ENCODE measurements around the gene HSFX4. TPM values are rescaled to one million over a fixed set of nuclear protein-coding genes. Genes with fewer than 3 reads are reported as not detected.
"Not testable (repeated sequence)": the region's sequence is repeated elsewhere in the genome, so short reads cannot be mapped to it uniquely, and the experiment has no call there.

The HSFX4 gene
- total RNA-seq, 4 donors from 2014 or later, result not detected

- H3K27me3 ChIP-seq, ATAC-seq, H3K27ac ChIP-seq, H3K4me3 ChIP-seq, H3K9me3 ChIP-seq, H3K4me1 ChIP-seq: not testable (repeated sequence)
- 80% methylated on average over 1 of the region's 2 CpGs; no CpG with 5 or more reads in 1 of the 2 donors for WGBS, 2 donors (ENCODE audit: low coverage in 1 of 2)
- peaks cover 0 to 18% of the 10 kb centered on the region in 2 donors for H3K36me3 ChIP-seq
Measured at GRCh38 chrX:149932150-149932549, 2.8 kb downstream of the HSFX4 start.

- H3K9me3 ChIP-seq, H3K4me3 ChIP-seq, H3K27ac ChIP-seq, H3K4me1 ChIP-seq, ATAC-seq, H3K27me3 ChIP-seq: not testable (repeated sequence)
- H3K36me3 ChIP-seq, result peaks cover 0 to 18% of the 10 kb centered on the region in 2 donors
- no CpG with 5 or more reads among the region's 5 CpGs for WGBS, 2 donors (ENCODE audit: low coverage in 1 of 2)
Measured at GRCh38 chrX:149932970-149933369, 3.6 kb downstream of the HSFX4 start.

- H3K27me3 ChIP-seq, H3K27ac ChIP-seq, H3K4me3 ChIP-seq, H3K9me3 ChIP-seq, ATAC-seq, H3K4me1 ChIP-seq: not testable (repeated sequence)
- no CpG with 5 or more reads among the region's 21 CpGs for whole genome bisulfite sequencing, 2 donors (ENCODE audit: low coverage in 1 of 2)
- H3K36me3 ChIP-seq, result peaks cover 0 to 18% of the 10 kb centered on the region in 2 donors
Measured at GRCh38 chrX:149933547-149933946, 4.2 kb downstream of the HSFX4 start.

GRCh38 chrX:149937328-149937727 lies 8.0 kb downstream of the HSFX4 start:
- ATAC-seq, H3K9me3 ChIP-seq, H3K27me3 ChIP-seq: not testable (repeated sequence)
- WGBS, 2 donors (ENCODE audit: low coverage in 1 of 2), result 44% methylated on average over 3 of the region's 5 CpGs; no CpG with 5 or more reads in 1 of the 2 donors
- Histone ChIP-seq H3K36me3 (peaks cover 0 to 16% of the 10 kb centered on the region in 2 donors), H3K4me3 (peak overlapping the region; percentile 68 to 71), H3K4me1 (peaks cover 0 to 13% (median 4%) of the 10 kb centered on the region in 3 donors), H3K27ac (peak overlapping the region in 3 of 4 donors; percentile 92 to 98 (median 93))

GRCh38 chrX:149937871-149938426 lies 8.6 kb downstream of the HSFX4 start:
- no peak for ATAC-seq
- H3K27me3 ChIP-seq, result no peaks in the 10 kb centered on the region
- peaks cover 0 to 16% of the 10 kb centered on the region in 2 donors for H3K36me3 ChIP-seq
- no peak for TF ChIP-seq CTCF (IDR thresholded peaks at IDR 0.05)
- no peak for TF ChIP-seq POLR2AphosphoS5 (IDR thresholded peaks at IDR 0.05)
- no peak for TF ChIP-seq POLR2A (IDR thresholded peaks at IDR 0.05)
- TF ChIP-seq EP300 (IDR thresholded peaks at IDR 0.05), result no peak
- no peaks in the 10 kb centered on the region for H3K9me3 ChIP-seq
- H3K27ac ChIP-seq, result peak overlapping the region; percentile 84 to 98 (median 92)
- peaks cover 0 to 13% (median 4%) of the 10 kb centered on the region in 3 donors for H3K4me1 ChIP-seq
- H3K4me3 ChIP-seq, result peak overlapping the region; percentile 68 to 71
- 0% methylated on average over 4 of the region's 46 CpGs; no CpG with 5 or more reads in 1 of the 2 donors for WGBS, 2 donors (ENCODE audit: low coverage in 1 of 2)

GRCh38 chrX:149938427-149938880 lies 9.1 kb downstream of the HSFX4 start, which contains the start of gene EOLA2:
TSS of gene EOLA2 (minus strand) at chrX:149938491. CDS start at chrX:149933874, 4,617 bp downstream.
- H3K4me1 ChIP-seq, result peaks cover 0 to 13% (median 4%) of the 10 kb centered on the region in 3 donors
- H3K9me3 ChIP-seq, result no peaks in the 10 kb centered on the region
- WGBS, 2 donors (ENCODE audit: low coverage in 1 of 2), result 0 to 54% methylated on average over 2 to 9 of the region's 39 CpGs
- no peaks in the 10 kb centered on the region for H3K27me3 ChIP-seq
- peak within 1 kb of the TSS; percentile 68 to 71 for H3K4me3 ChIP-seq
- peaks cover 0 to 13% of the 10 kb centered on the region in 2 donors for H3K36me3 ChIP-seq
- TF ChIP-seq EP300 (IDR thresholded peaks at IDR 0.05), result peak; percentile 79
- TF ChIP-seq POLR2AphosphoS5 (IDR thresholded peaks at IDR 0.05), result peak; percentile 88
- TF ChIP-seq CTCF (IDR thresholded peaks at IDR 0.05), result peak in 3 of 4 experiments; percentile 32 to 52 (median 46)
- TF ChIP-seq POLR2A (IDR thresholded peaks at IDR 0.05), result peak; percentile 31 to 32
- peak within 1 kb of the TSS; percentile 84 to 98 (median 92) for H3K27ac ChIP-seq
- ATAC-seq, result peak; percentile 63
